Keratinocyte (primary cell): ENCODE measurements around the gene SHISA9.

Source experiments
- CTCF ChIP-seq, 3 experiments: IDR thresholded peaks in 1 of 3; conservative IDR thresholded peaks in 1 of 3; optimal IDR thresholded peaks in 1 of 3; 2 replicates in 2 of 3; 3 replicates in 1 of 3; pipeline versions ENCODE3 to v1.5.1; 2011; ENCODE audit warnings: low read length in 3 of 3, mild to moderate bottlenecking in 3 of 3, moderate library complexity in 2 of 3, control low read depth in 1 of 3, inconsistent platforms in 1 of 3; ENCODE audit not compliant: insufficient read depth in 2 of 3; ENCODE audit errors: extremely low read depth in 1 of 3
- EZH2 ChIP-seq: IDR thresholded peaks from one replicate; pipeline ENCODE4 v1.6.1; 2012; ENCODE audit warnings: inconsistent platforms, mild to moderate bottlenecking, low read length, moderate library complexity

- no peak for TF ChIP-seq CTCF (optimal IDR thresholded peaks at IDR 0.05 in 1 of 3, IDR thresholded peaks at IDR 0.05 in 1 of 3, conservative IDR thresholded peaks at IDR 0.05 in 1 of 3; ENCODE audit: extremely low read depth in 1 of 3, insufficient read depth in 2 of 3, low read length in 3 of 3)
- TF ChIP-seq EZH2: no peak
These were observed 242.2 kb downstream of the SHISA9 start for GRCh38 chr16:13143551-13143950.
